Keratinocyte (primary cell): ENCODE results near the gene CCDC63. TPM values are rescaled to one million over a fixed set of nuclear protein-coding genes. Genes with fewer than 3 reads are reported as not detected.

Source experiments
- DNase-seq: peaks from one replicate; pipeline ENCODE4 v3.0.0-alpha.2; 2011; ENCODE audit warnings: low read depth, missing footprints, low spot score
- FAIRE-seq: peaks from 2 replicates; lab custom pipeline; 2011; peaks lifted over from hg19 to GRCh38; lab: Jason Lieb, UNC
- H2AFZ ChIP-seq: 2 replicates; pipeline ENCODE4 v1.6.0; 2012; ENCODE audit warnings: low read length, control low read depth, inconsistent platforms; ENCODE audit not compliant: control insufficient read depth
- H3K27ac ChIP-seq: 2 replicates; pipeline ENCODE4 v1.5.1; 2011; ENCODE audit warnings: low read length; ENCODE audit not compliant: control insufficient read depth, insufficient read depth
- H3K27me3 ChIP-seq: 3 replicates; pipeline ENCODE4 v1.6.0; 2011; ENCODE audit warnings: low read length; ENCODE audit not compliant: control insufficient read depth, insufficient read depth; ENCODE audit errors: extremely low read depth
- H3K36me3 ChIP-seq, 2 experiments: 2 replicates in 1 of 2; 3 replicates in 1 of 2; pipeline ENCODE4 v1.5.1; 2011; ENCODE audit warnings: low read length in 2 of 2, mild to moderate bottlenecking in 1 of 2; ENCODE audit not compliant: control insufficient read depth in 2 of 2, insufficient read depth in 2 of 2; ENCODE audit errors: extremely low read depth in 1 of 2
- H3K4me1 ChIP-seq: 3 replicates; pipeline ENCODE4 v1.5.1; 2011; ENCODE audit warnings: low read length; ENCODE audit not compliant: control insufficient read depth, insufficient read depth; ENCODE audit errors: extremely low read depth
- H3K4me2 ChIP-seq: 3 replicates; pipeline ENCODE4 v1.6.0; 2011; ENCODE audit warnings: low read depth, low read length; ENCODE audit not compliant: control insufficient read depth, insufficient read depth; ENCODE audit errors: extremely low read depth
- H3K4me3 ChIP-seq, 3 experiments: fragments of 200-600 bp in 1 of 3; sonication (generic) in 1 of 3; 2 replicates in 2 of 3; 3 replicates in 1 of 3; pipeline ENCODE4 v1.5.1; 2011 to 2016; ENCODE audit warnings: low read length in 3 of 3, mild to moderate bottlenecking in 3 of 3, control low read depth in 2 of 3, inconsistent platforms in 1 of 3, low read depth in 1 of 3, mixed read lengths in 1 of 3, mixed run types in 1 of 3, moderate library complexity in 1 of 3; ENCODE audit not compliant: control insufficient read depth in 2 of 3, insufficient read depth in 2 of 3; ENCODE audit errors: extremely low read depth in 1 of 3
- H3K79me2 ChIP-seq: 2 replicates; pipeline ENCODE4 v1.6.0; 2012; ENCODE audit warnings: low read length; ENCODE audit not compliant: control insufficient read depth, insufficient read depth
- H3K9ac ChIP-seq: 3 replicates; pipeline ENCODE4 v1.6.0; 2011; ENCODE audit warnings: low read length; ENCODE audit not compliant: control insufficient read depth, insufficient read depth; ENCODE audit errors: extremely low read depth
- H3K9me1 ChIP-seq: 3 replicates; pipeline ENCODE4 v1.6.0; 2011; ENCODE audit warnings: low read length; ENCODE audit not compliant: control insufficient read depth, insufficient read depth; ENCODE audit errors: extremely low read depth
- H3K9me3 ChIP-seq: 2 replicates; pipeline ENCODE4 v1.5.1; 2012; ENCODE audit warnings: low read depth, low read length; ENCODE audit not compliant: control insufficient read depth
- H4K20me1 ChIP-seq: 3 replicates; pipeline ENCODE4 v1.6.0; 2011; ENCODE audit warnings: low read length; ENCODE audit not compliant: control insufficient read depth, insufficient read depth; ENCODE audit errors: extremely low read depth
- EZH2 ChIP-seq: IDR thresholded peaks from one replicate; pipeline ENCODE4 v1.6.1; 2012; ENCODE audit warnings: inconsistent platforms, mild to moderate bottlenecking, low read length, moderate library complexity
- dilution Hi-C: fragments of 300-500 bp; cut with MboI; formaldehyde crosslinking; loops from one replicate; pipeline ENCODE4 v1.7.0; 2020; ENCODE audit warnings: low sequenced_read_pairs; ENCODE audit not compliant: extremely low pct_ligation_motif_present
- polyA plus RNA-seq, 5 experiments: library from polyadenylated mRNA; depleted of rRNA in 3 of 5; stranded (reverse) in 3 of 5; stranded (forward) in 1 of 5; unstranded in 1 of 5; fragments of >200 nt; gene quantifications; 1 replicate in 1 of 5; 2 replicates in 3 of 5; 3 replicates in 1 of 5; pipeline versions ENCODE4 v1.2.1 to v1.2.3, GENCODE V29; 2011 to 2012; ENCODE audit warnings: missing spikeins in 2 of 5, low read depth in 1 of 5, low replicate concordance in 1 of 5
- TF ChIP-seq, protein P1 (sequence below), 3 experiments: IDR thresholded peaks in 1 of 3; conservative IDR thresholded peaks in 1 of 3; optimal IDR thresholded peaks in 1 of 3; 2 replicates in 2 of 3; 3 replicates in 1 of 3; pipeline versions ENCODE3 to v1.5.1; 2011; ENCODE audit warnings: low read length in 3 of 3, mild to moderate bottlenecking in 3 of 3, moderate library complexity in 2 of 3, control low read depth in 1 of 3, inconsistent platforms in 1 of 3; ENCODE audit not compliant: insufficient read depth in 2 of 3; ENCODE audit errors: extremely low read depth in 1 of 3

The CCDC63 gene
- polyA plus RNA-seq, 1 donor (not counting 4 experiments of a cell fraction or from before 2014, with no cell fraction given): not detected

DNA sequence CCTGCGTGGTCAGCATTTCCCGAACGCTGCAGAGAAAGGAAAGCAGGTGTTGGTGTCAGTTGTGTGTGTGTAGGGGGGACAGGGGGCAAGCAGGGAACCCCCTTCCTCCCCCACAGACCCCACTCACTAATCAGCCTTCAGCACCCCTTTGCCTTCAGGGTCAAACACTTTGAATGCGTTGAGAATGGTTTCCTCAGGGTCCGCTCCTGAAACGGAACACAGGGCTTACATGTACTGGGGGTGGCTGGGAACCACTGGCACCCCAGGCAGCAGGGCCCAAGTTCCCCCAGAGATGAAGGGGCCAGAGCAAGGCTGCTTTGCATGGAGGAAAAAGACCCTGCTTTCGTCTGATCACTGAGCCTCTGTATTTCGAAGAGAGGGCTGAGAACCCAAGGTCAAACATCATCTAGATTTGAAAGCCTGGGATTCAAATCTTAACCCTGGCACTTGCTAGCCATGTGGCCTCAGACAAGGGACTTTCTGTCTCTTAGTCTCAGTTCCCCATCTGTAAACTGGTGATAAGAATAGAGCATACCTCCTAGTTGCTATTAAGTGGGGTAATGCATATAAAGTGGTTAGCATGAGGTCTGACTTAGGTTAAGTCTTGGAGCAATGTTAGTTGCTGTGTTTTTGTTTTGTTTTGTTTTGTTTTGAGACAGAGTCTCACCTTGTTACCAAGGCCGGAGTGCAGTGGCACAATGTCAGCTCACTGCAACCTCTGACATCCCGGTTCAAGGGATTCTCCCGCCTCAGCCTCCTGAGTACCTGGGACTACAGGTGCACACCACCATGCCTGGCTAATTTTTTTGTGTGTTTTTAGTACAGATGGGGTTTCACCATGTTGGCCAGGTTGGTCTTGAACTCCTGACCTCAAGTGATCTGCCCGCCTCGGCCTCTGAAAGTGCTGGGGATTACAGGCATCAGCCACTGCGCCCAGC, 66.6 kb downstream of the CCDC63 start:
- no peak overlapping the region for H2AFZ ChIP-seq
- peaks cover 25% of the 10 kb centered on the region for H3K4me1 ChIP-seq
- H3K4me2 ChIP-seq: no peak overlapping the region
- no peaks in the 10 kb centered on the region for H3K79me2 ChIP-seq
- no peaks in the 10 kb centered on the region for H3K9me1 ChIP-seq
- FAIRE-seq (no peak), DNase-seq (no peak)
- dilution Hi-C loops: no loop called here
- H3K4me3 ChIP-seq: no peak overlapping the region
- H3K9ac ChIP-seq: no peak overlapping the region
- H3K36me3 ChIP-seq: no peaks in the 10 kb centered on the region
- no peaks in the 10 kb centered on the region for H3K9me3 ChIP-seq
- H3K27ac ChIP-seq: no peak overlapping the region
- no peak for TF ChIP-seq EZH2
- TF ChIP-seq, protein P1, sequence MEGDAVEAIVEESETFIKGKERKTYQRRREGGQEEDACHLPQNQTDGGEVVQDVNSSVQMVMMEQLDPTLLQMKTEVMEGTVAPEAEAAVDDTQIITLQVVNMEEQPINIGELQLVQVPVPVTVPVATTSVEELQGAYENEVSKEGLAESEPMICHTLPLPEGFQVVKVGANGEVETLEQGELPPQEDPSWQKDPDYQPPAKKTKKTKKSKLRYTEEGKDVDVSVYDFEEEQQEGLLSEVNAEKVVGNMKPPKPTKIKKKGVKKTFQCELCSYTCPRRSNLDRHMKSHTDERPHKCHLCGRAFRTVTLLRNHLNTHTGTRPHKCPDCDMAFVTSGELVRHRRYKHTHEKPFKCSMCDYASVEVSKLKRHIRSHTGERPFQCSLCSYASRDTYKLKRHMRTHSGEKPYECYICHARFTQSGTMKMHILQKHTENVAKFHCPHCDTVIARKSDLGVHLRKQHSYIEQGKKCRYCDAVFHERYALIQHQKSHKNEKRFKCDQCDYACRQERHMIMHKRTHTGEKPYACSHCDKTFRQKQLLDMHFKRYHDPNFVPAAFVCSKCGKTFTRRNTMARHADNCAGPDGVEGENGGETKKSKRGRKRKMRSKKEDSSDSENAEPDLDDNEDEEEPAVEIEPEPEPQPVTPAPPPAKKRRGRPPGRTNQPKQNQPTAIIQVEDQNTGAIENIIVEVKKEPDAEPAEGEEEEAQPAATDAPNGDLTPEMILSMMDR (optimal IDR thresholded peaks at IDR 0.05 in 1 of 3, IDR thresholded peaks at IDR 0.05 in 1 of 3, conservative IDR thresholded peaks at IDR 0.05 in 1 of 3; ENCODE audit: extremely low read depth in 1 of 3, insufficient read depth in 2 of 3, low read length in 3 of 3): no peak
- H3K27me3 ChIP-seq: no peaks in the 10 kb centered on the region
- H4K20me1 ChIP-seq: no peaks in the 10 kb centered on the region

DNA sequence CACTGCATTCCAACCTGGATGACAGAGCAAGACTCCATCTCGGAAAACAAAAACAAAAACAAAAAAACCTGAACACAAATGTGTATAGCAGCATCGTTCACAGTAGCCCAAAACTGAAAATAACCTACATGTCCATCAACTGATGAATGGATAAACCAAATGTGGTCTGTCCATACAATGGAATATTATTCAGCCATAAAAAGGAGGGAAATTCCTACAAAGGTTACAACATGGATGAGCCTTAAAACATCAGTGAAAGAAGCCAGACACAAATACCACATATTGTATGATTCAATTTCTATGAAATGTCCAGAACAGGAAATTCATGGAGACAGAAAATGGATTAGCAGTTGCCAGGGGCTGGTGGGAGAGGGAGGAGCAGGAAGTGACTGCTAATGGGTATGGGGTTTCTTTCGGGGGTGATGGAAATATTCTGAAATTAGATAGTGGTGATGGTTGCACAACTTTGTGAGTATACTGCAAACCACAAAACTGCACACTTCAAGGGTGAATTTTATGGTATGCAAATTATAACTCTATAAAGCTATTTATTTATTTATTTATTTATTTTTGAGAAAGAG, 69.6 kb downstream of the CCDC63 start:
- no peaks in the 10 kb centered on the region for H3K36me3 ChIP-seq
- H3K27ac ChIP-seq: no peak overlapping the region
- H3K79me2 ChIP-seq: no peaks in the 10 kb centered on the region
- H3K9ac ChIP-seq: no peak overlapping the region
- H4K20me1 ChIP-seq: no peaks in the 10 kb centered on the region
- TF ChIP-seq EZH2: no peak
- TF ChIP-seq, protein P1 (optimal IDR thresholded peaks at IDR 0.05 in 1 of 3, IDR thresholded peaks at IDR 0.05 in 1 of 3, conservative IDR thresholded peaks at IDR 0.05 in 1 of 3; ENCODE audit: extremely low read depth in 1 of 3, insufficient read depth in 2 of 3, low read length in 3 of 3): no peak
- dilution Hi-C loops: no loop called here
- FAIRE-seq (no peak), DNase-seq (no peak)
- no peak overlapping the region for H2AFZ ChIP-seq
- H3K9me1 ChIP-seq: no peaks in the 10 kb centered on the region
- no peaks in the 10 kb centered on the region for H3K27me3 ChIP-seq
- H3K4me2 ChIP-seq: no peak overlapping the region
- H3K4me1 ChIP-seq: peaks cover 24% of the 10 kb centered on the region
- H3K4me3 ChIP-seq: no peak overlapping the region
- H3K9me3 ChIP-seq: no peaks in the 10 kb centered on the region
